Spleen (tissue), 11 donors: Measurements from ENCODE around the gene BHLHE23. TPM values are rescaled to one million over a fixed set of nuclear protein-coding genes. Genes with fewer than 3 reads are reported as not detected.

Experiments used
- DNase-seq: peaks from one replicate; pipeline ENCODE4 v3.0.0-alpha.2; 2020
- H3K27ac ChIP-seq, 8 donors: fragments of 200-600 bp; sonication (generic) in 7 of 8; 1 replicate in 4 of 8; 2 replicates in 4 of 8; pipeline versions ENCODE4 v1.5.0 to v1.8.0; 2016 to 2021; ENCODE audit warnings: inconsistent platforms in 4 of 8, mild to moderate bottlenecking in 4 of 8, moderate library complexity in 1 of 8
- H3K27me3 ChIP-seq, 7 donors: fragments of 200-600 bp; sonication (generic) in 6 of 7; replicated peaks in 1 of 7; 1 replicate in 4 of 7; 2 replicates in 3 of 7; pipeline versions ENCODE4 v1.5.0 to v1.8.0; 2016 to 2021; ENCODE audit warnings: inconsistent platforms in 3 of 7, mild to moderate bottlenecking in 1 of 7
- H3K36me3 ChIP-seq, 6 donors: fragments of 200-600 bp; sonication (generic) in 5 of 6; 1 replicate in 4 of 6; 2 replicates in 2 of 6; pipeline versions ENCODE4 v1.5.0 to v1.8.0; 2016 to 2021; ENCODE audit warnings: inconsistent platforms in 2 of 6
- H3K4me1 ChIP-seq, 6 donors: fragments of 200-600 bp; sonication (generic) in 5 of 6; 1 replicate in 3 of 6; 2 replicates in 3 of 6; pipeline versions ENCODE4 v1.5.0 to v1.8.0; 2016 to 2021; ENCODE audit warnings: inconsistent platforms in 3 of 6
- H3K4me3 ChIP-seq, 8 donors: fragments of 200-600 bp; sonication (generic) in 7 of 8; 1 replicate in 4 of 8; 2 replicates in 4 of 8; pipeline versions ENCODE4 v1.5.0 to v1.8.0; 2016 to 2021; ENCODE audit warnings: inconsistent platforms in 4 of 8, mild to moderate bottlenecking in 4 of 8, moderate library complexity in 2 of 8
- H3K9me3 ChIP-seq, 8 donors: fragments of 200-600 bp; sonication (generic) in 7 of 8; 1 replicate in 4 of 8; 2 replicates in 4 of 8; pipeline versions ENCODE4 v1.5.0 to v1.8.0; 2016 to 2021; ENCODE audit warnings: inconsistent platforms in 4 of 8
- CTCF ChIP-seq, 11 experiments: fragments of 200-600 bp in 7 of 11; fragments of 450-650 bp in 4 of 11; sonication (generic) in 4 of 11; IDR thresholded peaks in 8 of 11; conservative IDR thresholded peaks in 3 of 11; 1 replicate in 7 of 11; 2 replicates in 4 of 11; pipeline versions ENCODE4 v1.4.0 to v1.8.0; 2016 to 2021; ENCODE audit warnings: antibody characterized with exemption in 11 of 11, inconsistent platforms in 4 of 11, mild to moderate bottlenecking in 1 of 11
- POLR2A ChIP-seq, 3 donors: fragments of 450-650 bp; IDR thresholded peaks; one replicate each; pipeline ENCODE4 v1.5.1; 2017; ENCODE audit warnings: antibody characterized with exemption in 3 of 3, mild to moderate bottlenecking in 1 of 3
- POLR2AphosphoS5 ChIP-seq, 3 donors: sonication (generic); formaldehyde crosslinking; IDR thresholded peaks; one replicate each; pipeline ENCODE4 v1.5.1; 2017; ENCODE audit warnings: antibody characterized with exemption in 3 of 3
- WGBS, 5 donors: extraction: QIAGEN DNeasy Blood & Tissue Kit in 3 of 5; methylation state at CpG; one replicate each; pipeline versions ENCODE4 v1.1.5 to v1.1.7; 2013 to 2018; 5-methylcytosine and 5-hydroxymethylcytosine counted together
- intact Hi-C: fragments of 100-400 bp; cut with DNase I; formaldehyde crosslinking; loops from one replicate; pipeline ENCODE4 v1.15.0; 2023; ENCODE audit warnings: low total_unique reads
- polyA plus RNA-seq, 3 donors: library from polyadenylated mRNA; stranded (reverse); fragments of 200-250 nt; gene quantifications; one replicate each; pipeline ENCODE4 v1.2.1, GENCODE V29; 2013
- total RNA-seq, 7 donors: library from RNA; depleted of rRNA in 3 of 7; stranded (reverse); fragments of >200 nt in 3 of 7; fragmentation: NEBNext Ultra II Directional in 4 of 7; extraction: Animal tissue kit (Norgen Biotek cat#: 25700) in 4 of 7; gene quantifications; one replicate each; pipeline versions ENCODE4 v1.1.0 to v1.2.1, GENCODE V29; 2016 to 2021
- donor health status: healthy with polysubstance abuse.
- donor health status: DM: no; HTN: no; CAD: no; lungs with moderate emphysema.
- donor health status: DM: no; HTN: no; CAD: no.
- donor health status: Bipolar disorder and iron deficiency.
- donor health status: healthy.
- donor health status: DM: no; HTN: no; CAD: no.
- donor health status: DM: yes; HTN: yes; CAD: no.

Gene BHLHE23
- total and polyA plus RNA-seq, 10 donors, result not detected

- Histone ChIP-seq H3K4me3 (no peak overlapping the region), H3K27ac (no peak overlapping the region), H3K36me3 (peaks cover 0 to 80% (median 29%) of the 10 kb centered on the region in 6 donors), H3K27me3 (no peaks in the 10 kb centered on the region), H3K9me3 (no peaks in the 10 kb centered on the region), H3K4me1 (peaks cover 0 to 15% (median 11%) of the 10 kb centered on the region in 6 donors)
- intact Hi-C loops, result no loop called here
- TF ChIP-seq POLR2A (IDR thresholded peaks at IDR 0.05), result no peak
- peak in 1 of 3 donors; percentile 8 for TF ChIP-seq POLR2AphosphoS5 (IDR thresholded peaks at IDR 0.05)
- 83 to 95% (median 90%) methylated on average over 22 to 32 of the region's 32 CpGs for WGBS, 5 donors
- DNase-seq, result peak; percentile 65
These were observed 43.0 kb downstream of the BHLHE23 start for GRCh38 chr20:62963614-62964397.

GRCh38 chr20:62962891-62963613, 43.7 kb downstream of the BHLHE23 start:
- H3K27me3 ChIP-seq, result no peaks in the 10 kb centered on the region
- intact Hi-C loops, result no loop called here
- H3K9me3 ChIP-seq, result no peaks in the 10 kb centered on the region
- H3K4me1 ChIP-seq, result peaks cover 0 to 18% (median 12%) of the 10 kb centered on the region in 6 donors
- TF ChIP-seq POLR2AphosphoS5 (IDR thresholded peaks at IDR 0.05) (no peak), CTCF (IDR thresholded peaks at IDR 0.05 in 8 of 11, conservative IDR thresholded peaks at IDR 0.05 in 3 of 11) (no peak), POLR2A (IDR thresholded peaks at IDR 0.05) (no peak)
- H3K36me3 ChIP-seq, result peaks cover 0 to 87% (median 29%) of the 10 kb centered on the region in 6 donors
- 90 to 92% (median 91%) methylated on average over 28 to 32 of the region's 32 CpGs for WGBS, 5 donors
- no peak overlapping the region for H3K4me3 ChIP-seq
- peak; percentile 64 for DNase-seq
- no peak overlapping the region for H3K27ac ChIP-seq

- Histone ChIP-seq H3K9me3 (no peaks in the 10 kb centered on the region), H3K4me1 (peaks cover 0 to 18% (median 12%) of the 10 kb centered on the region in 6 donors), H3K27me3 (no peaks in the 10 kb centered on the region), H3K36me3 (peaks cover 0 to 88% (median 33%) of the 10 kb centered on the region in 6 donors), H3K27ac (no peak overlapping the region), H3K4me3 (no peak overlapping the region)
- intact Hi-C loops, result no loop called here
- 93 to 96% (median 94%) methylated on average over 25 to 30 of the region's 30 CpGs for WGBS, 5 donors
- no peak for TF ChIP-seq POLR2AphosphoS5 (IDR thresholded peaks at IDR 0.05)
- TF ChIP-seq CTCF (IDR thresholded peaks at IDR 0.05 in 8 of 11, conservative IDR thresholded peaks at IDR 0.05 in 3 of 11), result no peak
- no peak for TF ChIP-seq POLR2A (IDR thresholded peaks at IDR 0.05)
- peak; percentile 56 for DNase-seq
These were observed 44.4 kb downstream of the BHLHE23 start for GRCh38 chr20:62962221-62962879.

- Histone ChIP-seq H3K4me1 (peaks cover 0 to 18% (median 12%) of the 10 kb centered on the region in 6 donors), H3K27ac (no peak overlapping the region), H3K36me3 (peaks cover 0 to 88% (median 34%) of the 10 kb centered on the region in 6 donors), H3K27me3 (no peaks in the 10 kb centered on the region), H3K4me3 (no peak overlapping the region), H3K9me3 (no peaks in the 10 kb centered on the region)
- 86 to 94% (median 91%) methylated on average over 5 to 8 of the region's 8 CpGs for WGBS, 5 donors
- TF ChIP-seq CTCF (IDR thresholded peaks at IDR 0.05 in 8 of 11, conservative IDR thresholded peaks at IDR 0.05 in 3 of 11) (no peak), POLR2A (IDR thresholded peaks at IDR 0.05) (no peak), POLR2AphosphoS5 (IDR thresholded peaks at IDR 0.05) (no peak)
- DNase-seq, result peak; percentile 34
- intact Hi-C loops, result no loop called here
These were observed 45.0 kb downstream of the BHLHE23 start for GRCh38 chr20:62961799-62962198.
